ENCODE measurements around the gene DUSP2. TPM values are rescaled to one million over a fixed set of nuclear protein-coding genes. Genes with fewer than 3 reads are reported as not detected.
"Not testable (repeated sequence)": the region's sequence is repeated elsewhere in the genome, so short reads cannot be mapped to it uniquely, and the experiment has no call there.

DUSP2 gene
- total and polyA plus RNA-seq, 10 of the 15 experiments (the other 5 are each of a cell fraction or from before 2014, with no cell fraction given): 9.7 to 212 (median 57.2) TPM

- DNase-seq (ENCODE audit: low read depth, low spot score); in situ Hi-C loops (cut with MboI); H3K27me3 ChIP-seq (replicated peaks in 1 of 2; ENCODE audit: control insufficient read depth in 2 of 2, insufficient read depth in 2 of 2, low read length in 1 of 2); H4K20me1 ChIP-seq (ENCODE audit: control insufficient read depth, insufficient read depth); H3K36me3 ChIP-seq (ENCODE audit: control insufficient read depth in 2 of 2, insufficient read depth in 2 of 2, low read length in 1 of 2); FAIRE-seq; H3K9me3 ChIP-seq (replicated peaks; ENCODE audit: control insufficient read depth, insufficient read depth, low read length); H2AFZ ChIP-seq (ENCODE audit: control insufficient read depth, low read depth, low read length); H3K4me2 ChIP-seq (ENCODE audit: control insufficient read depth, insufficient read depth); intact Hi-C loops (cut with micrococcal nuclease; ENCODE audit: unreplicated experiment); BruUV-seq (replicated peaks); H3K4me3 ChIP-seq; H3K9ac ChIP-seq (ENCODE audit: control insufficient read depth, insufficient read depth, low read length); H3K27ac ChIP-seq (ENCODE audit: control insufficient read depth, insufficient read depth); ATAC-seq; H3K79me2 ChIP-seq (ENCODE audit: control insufficient read depth, insufficient read depth, low read length): not testable (repeated sequence)
- peaks cover 82% of the 10 kb centered on the region for H3K4me1 ChIP-seq (ENCODE audit: control insufficient read depth, insufficient read depth, low read length)
- WGBS (ENCODE audit: insufficient coverage, insufficient replicate concordance, low lambda C conversion rate, missing lambda C conversion rate): 81% methylated on average over 5 of the region's 5 CpGs
- ChIA-PET RAD21 (ENCODE audit: unreplicated experiment) (interaction anchor here (4.4 to 6.3 kb wide), 2 partner anchors 14 to 17 kb away, joined by 55 to 182 read pairs; partner anchors contain the start of genes ASTL and DUSP2), SMC1A (ENCODE audit: uncharacterized antibody, unreplicated experiment) (interaction anchor here (4.2 to 6.6 kb wide), 2 partner anchors 14 to 17 kb away, joined by 28 to 139 read pairs; partner anchors contain the start of genes ASTL and DUSP2), POLR2A (interaction anchor here (4.1 to 6.4 kb wide), 2 partner anchors 14 to 16 kb away, joined by 26 to 161 read pairs; partner anchors contain the start of gene DUSP2), CTCF (interaction anchor here (4.2 to 5.5 kb wide), 2 partner anchors 14 to 15 kb away, joined by 42 to 68 read pairs; partner anchors contain the start of gene DUSP2)
Measured at GRCh38 chr2:96160366-96160765, 15.1 kb upstream of the DUSP2 start.

DNA sequence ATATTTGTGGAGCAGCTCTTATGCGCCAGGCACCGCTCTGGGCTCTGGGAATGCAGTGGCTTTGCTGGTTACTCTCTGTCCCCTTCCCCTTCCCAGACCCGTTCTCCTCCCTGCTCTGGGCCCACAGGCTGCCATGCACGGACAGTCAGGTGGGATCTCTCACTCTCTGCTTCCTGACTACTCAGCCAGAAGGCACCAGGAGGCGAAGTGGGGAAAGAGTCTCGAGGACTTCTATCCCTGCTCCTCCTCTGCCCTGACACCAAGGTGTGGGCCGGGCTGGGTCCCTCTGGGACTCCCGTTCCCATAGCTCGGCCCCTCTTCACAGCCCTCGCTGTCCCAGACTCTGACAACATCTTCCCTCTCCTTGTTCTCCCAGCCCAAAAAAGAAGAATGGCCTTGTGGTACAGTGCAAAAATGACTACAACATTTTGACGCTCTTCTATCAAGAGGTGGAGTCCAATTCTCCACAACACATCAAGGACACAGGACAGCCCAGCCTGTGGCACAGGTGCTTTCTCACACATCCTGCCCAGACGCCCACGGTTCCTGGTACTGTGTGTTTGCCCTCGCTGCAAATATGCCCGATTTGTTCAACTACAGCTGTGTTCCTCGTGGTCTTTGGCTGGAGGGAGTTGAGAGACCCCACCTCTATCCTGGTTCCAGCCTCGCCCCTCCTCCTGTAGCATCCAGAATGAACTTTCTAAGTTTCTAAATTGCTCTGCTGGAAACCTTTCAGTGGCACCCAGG, 14.0 kb upstream of the DUSP2 start:
- Histone ChIP-seq H3K4me1 (ENCODE audit: control insufficient read depth, insufficient read depth, low read length) (peaks cover 74% of the 10 kb centered on the region), H3K27me3 (replicated peaks in 1 of 2; ENCODE audit: control insufficient read depth in 2 of 2, insufficient read depth in 2 of 2, low read length in 1 of 2) (no peaks in the 10 kb centered on the region), H3K36me3 (ENCODE audit: control insufficient read depth in 2 of 2, insufficient read depth in 2 of 2, low read length in 1 of 2) (no peaks in the 10 kb centered on the region), H3K9me3 (replicated peaks; ENCODE audit: control insufficient read depth, insufficient read depth, low read length) (peaks cover 3% of the 10 kb centered on the region; the same call in 2 of the 3 replicates), H4K20me1 (ENCODE audit: control insufficient read depth, insufficient read depth) (no peaks in the 10 kb centered on the region), H3K4me2 (ENCODE audit: control insufficient read depth, insufficient read depth) (peak overlapping the region; percentile 78), H2AFZ (ENCODE audit: control insufficient read depth, low read depth, low read length) (peak overlapping the region; percentile 79), H3K9ac (ENCODE audit: control insufficient read depth, insufficient read depth, low read length) (peak overlapping the region; percentile 68), H3K79me2 (ENCODE audit: control insufficient read depth, insufficient read depth, low read length) (no peaks in the 10 kb centered on the region; the same call in none of the 2 replicates), H3K4me3 (no peak overlapping the region), H3K27ac (ENCODE audit: control insufficient read depth, insufficient read depth) (peak overlapping the region; percentile 95)
- no peak for DNase-seq (ENCODE audit: low read depth, low spot score)
- 25% methylated on average over 17 of the region's 17 CpGs for WGBS (ENCODE audit: insufficient coverage, insufficient replicate concordance, low lambda C conversion rate, missing lambda C conversion rate)
- RAD21 ChIA-PET (ENCODE audit: unreplicated experiment): interaction anchor here (0.8 to 6.3 kb wide), 4 partner anchors 15 to 74 kb away, joined by 3 to 182 read pairs (median 30); partner anchors contain the start of genes ASTL, DUSP2 and STARD7
- in situ Hi-C loops (cut with MboI) (no loop called here), intact Hi-C loops (cut with micrococcal nuclease; ENCODE audit: unreplicated experiment) (no loop called here)
- FAIRE-seq: no peak
- no peak for ATAC-seq
- CTCF ChIA-PET: interaction anchor here (0.6 to 4.2 kb wide), 4 partner anchors 15 to 21 kb away, joined by 3 to 42 read pairs (median 4); no protein-coding TSS in a partner anchor
- no TSS peak for BruUV-seq (replicated peaks)
- SMC1A ChIA-PET (ENCODE audit: uncharacterized antibody, unreplicated experiment): interaction anchor here (1.0 to 6.6 kb wide), 4 partner anchors 15 to 165 kb away, joined by 3 to 139 read pairs (median 17); partner anchors contain the start of genes ASTL and DUSP2
- POLR2A ChIA-PET: interaction anchor here (1.0 to 6.4 kb wide), 5 partner anchors 15 to 74 kb away, joined by 3 to 161 read pairs (median 11); partner anchors contain the start of genes DUSP2 and STARD7
- TF ChIP-seq HDGF (IDR thresholded peaks at IDR 0.05) (0 out of 2 replicates have a peak, but pooled peaks have one; percentile 12), MLLT1 (IDR thresholded peaks at IDR 0.05) (0 out of 2 replicates have a peak, but pooled peaks have one; percentile 11), EGR1 (IDR thresholded peaks at IDR 0.05; ENCODE audit: borderline replicate concordance in 1 of 2, low read depth in 2 of 2, low read length in 2 of 2) (peak in 1 of 2 experiments; percentile 49; a peak in 1 of 3 replicates), EED (IDR thresholded peaks at IDR 0.05; ENCODE audit: low read depth) (peak; percentile 34), EZH2 (IDR thresholded peaks at IDR 0.05; ENCODE audit: borderline replicate concordance, control insufficient read depth, low read depth, low read length) (no peak), MEF2B (IDR thresholded peaks at IDR 0.05; ENCODE audit: partially characterized antibody, poor library complexity, severe bottlenecking) (peak; percentile 68), WRNIP1 (IDR thresholded peaks at IDR 0.05; ENCODE audit: borderline replicate concordance, low read depth, low read length) (no peak), SPI1 (IDR thresholded peaks at IDR 0.05; ENCODE audit: borderline replicate concordance, insufficient read depth, low read depth, low read length) (no peak)

Data from GM12878 (cell line).